ENCODE data around the gene SFT2D3. TPM values are rescaled to one million over a fixed set of nuclear protein-coding genes. Genes with fewer than 3 reads are reported as not detected.

The SFT2D3 gene
- total and polyA plus RNA-seq, 9 donors: 5.1 to 9.8 (median 6.9) TPM

DNA sequence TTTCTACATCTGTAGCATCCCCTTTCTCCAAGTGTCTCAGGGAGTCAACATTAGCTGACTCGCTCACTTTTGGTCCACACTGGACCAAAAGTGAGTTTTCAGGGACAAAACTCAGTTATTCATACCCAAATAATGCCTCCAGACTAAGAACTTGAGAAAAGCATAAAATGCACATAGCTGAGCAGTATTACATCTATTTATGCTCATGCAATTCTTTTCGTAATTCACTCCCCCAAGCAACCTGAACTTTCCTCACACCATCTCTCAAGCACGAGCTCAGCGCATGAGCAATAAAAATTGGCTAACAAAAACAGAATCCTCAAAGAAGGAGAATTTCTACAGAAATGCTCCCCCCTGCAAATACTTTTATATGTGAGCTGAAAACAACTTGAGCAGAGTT, 17.0 kb downstream of the SFT2D3 start:
- TF ChIP-seq POLR2A (IDR thresholded peaks at IDR 0.05): no peak
- TF ChIP-seq, protein P1, sequence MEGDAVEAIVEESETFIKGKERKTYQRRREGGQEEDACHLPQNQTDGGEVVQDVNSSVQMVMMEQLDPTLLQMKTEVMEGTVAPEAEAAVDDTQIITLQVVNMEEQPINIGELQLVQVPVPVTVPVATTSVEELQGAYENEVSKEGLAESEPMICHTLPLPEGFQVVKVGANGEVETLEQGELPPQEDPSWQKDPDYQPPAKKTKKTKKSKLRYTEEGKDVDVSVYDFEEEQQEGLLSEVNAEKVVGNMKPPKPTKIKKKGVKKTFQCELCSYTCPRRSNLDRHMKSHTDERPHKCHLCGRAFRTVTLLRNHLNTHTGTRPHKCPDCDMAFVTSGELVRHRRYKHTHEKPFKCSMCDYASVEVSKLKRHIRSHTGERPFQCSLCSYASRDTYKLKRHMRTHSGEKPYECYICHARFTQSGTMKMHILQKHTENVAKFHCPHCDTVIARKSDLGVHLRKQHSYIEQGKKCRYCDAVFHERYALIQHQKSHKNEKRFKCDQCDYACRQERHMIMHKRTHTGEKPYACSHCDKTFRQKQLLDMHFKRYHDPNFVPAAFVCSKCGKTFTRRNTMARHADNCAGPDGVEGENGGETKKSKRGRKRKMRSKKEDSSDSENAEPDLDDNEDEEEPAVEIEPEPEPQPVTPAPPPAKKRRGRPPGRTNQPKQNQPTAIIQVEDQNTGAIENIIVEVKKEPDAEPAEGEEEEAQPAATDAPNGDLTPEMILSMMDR (IDR thresholded peaks at IDR 0.05): no peak
- TF ChIP-seq EP300 (IDR thresholded peaks at IDR 0.05): no peak
- Histone ChIP-seq H3K4me1 (ENCODE audit: insufficient read depth) (no peaks in the 10 kb centered on the region), H3K9me3 (no peaks in the 10 kb centered on the region), H3K36me3 (no peaks in the 10 kb centered on the region), H3K27me3 (no peaks in the 10 kb centered on the region), H3K4me3 (no peak overlapping the region), H3K27ac (no peak overlapping the region)
- WGBS, 3 donors: 95 to 97% (median 96%) methylated on average over 4 of the region's 4 CpGs
- no peak for DNase-seq
- intact Hi-C loops (cut with DNase I): no loop called here

DNA sequence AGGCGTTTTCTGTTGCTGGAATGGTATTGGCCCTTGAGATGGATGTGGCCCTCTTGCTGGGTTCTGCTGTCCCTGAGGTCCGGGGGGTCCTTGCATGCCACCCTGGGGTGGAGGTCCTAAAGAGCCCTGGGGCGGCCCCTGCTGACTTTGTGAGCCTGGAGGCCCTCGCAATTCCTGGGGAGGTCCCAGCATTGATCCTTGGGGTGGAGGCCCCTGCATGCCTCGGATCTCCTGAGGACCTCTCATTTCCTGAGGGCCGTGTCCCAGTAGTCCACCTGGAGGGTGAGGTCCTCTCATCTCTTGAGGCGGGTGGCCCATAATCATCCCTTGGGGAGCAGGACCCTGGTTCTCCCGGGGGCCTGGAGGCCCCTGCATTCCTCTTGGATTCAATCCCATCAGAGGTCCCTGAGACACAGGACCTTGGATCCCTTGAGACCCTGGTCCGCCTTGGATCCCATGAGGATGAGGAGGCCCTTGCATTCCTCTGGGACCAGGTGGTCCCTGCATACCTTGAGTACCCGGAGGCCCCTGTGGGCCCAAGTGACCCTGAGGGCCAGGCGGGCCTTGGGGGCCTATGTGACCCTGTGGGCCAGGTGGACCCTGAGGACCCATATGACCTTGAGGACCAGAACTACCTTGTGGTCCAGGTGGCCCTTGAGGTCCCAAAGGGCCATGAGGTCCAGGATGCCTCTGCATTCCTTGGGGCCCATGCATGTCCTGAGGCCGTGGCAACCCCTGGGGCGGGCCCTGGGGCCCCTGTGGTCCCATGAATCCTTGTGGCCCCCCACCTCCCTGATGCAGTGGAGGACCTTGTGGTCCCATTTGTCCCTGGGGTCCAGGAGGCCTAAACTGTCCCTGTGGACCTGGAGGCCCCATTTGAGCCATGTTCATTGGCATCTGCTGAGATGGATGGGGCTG, 18.3 kb downstream of the SFT2D3 start:
- no peaks in the 10 kb centered on the region for H3K9me3 ChIP-seq
- WGBS, 3 donors: 96 to 100% (median 99%) methylated on average over 10 to 13 of the region's 13 CpGs
- no peaks in the 10 kb centered on the region for H3K4me1 ChIP-seq (ENCODE audit: insufficient read depth)
- no peak overlapping the region for H3K4me3 ChIP-seq
- H3K36me3 ChIP-seq: no peaks in the 10 kb centered on the region
- H3K27ac ChIP-seq: no peak overlapping the region
- H3K27me3 ChIP-seq: no peaks in the 10 kb centered on the region
- intact Hi-C loops (cut with DNase I): no loop called here
- TF ChIP-seq EP300 (IDR thresholded peaks at IDR 0.05) (no peak), POLR2A (IDR thresholded peaks at IDR 0.05) (no peak)
- TF ChIP-seq, protein P1 (IDR thresholded peaks at IDR 0.05): no peak
- DNase-seq: no peak

DNA sequence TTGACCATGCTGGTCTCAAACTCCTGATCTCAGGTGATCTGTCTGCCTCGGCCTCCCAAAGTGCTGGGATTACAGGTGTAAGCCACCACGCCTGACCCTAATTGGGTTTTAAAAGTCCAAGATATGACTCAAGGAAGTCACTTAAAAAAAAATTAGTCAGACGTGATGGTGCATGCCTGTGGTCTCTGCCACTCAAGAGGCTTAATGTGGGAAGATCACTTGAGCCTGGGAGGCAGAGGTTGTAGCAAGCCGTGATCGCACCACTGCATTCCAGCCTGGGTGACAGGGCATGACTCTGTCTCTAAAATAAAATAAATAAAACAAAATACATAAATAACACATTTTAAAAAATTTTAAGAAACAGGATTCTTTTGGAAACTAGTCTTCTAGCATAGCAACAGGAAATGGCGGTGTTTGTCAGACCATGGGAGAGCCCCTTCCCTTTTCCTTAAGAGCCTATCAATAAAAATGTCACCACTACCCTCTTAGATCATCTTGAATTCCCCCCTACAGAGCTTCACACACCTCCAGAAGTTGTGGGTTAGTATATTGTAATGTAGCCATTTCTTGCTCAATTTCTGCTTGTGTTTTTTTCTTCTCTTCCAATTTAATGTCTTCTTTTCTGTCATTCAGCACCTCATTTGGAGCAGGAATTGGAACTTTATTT, 20.1 kb downstream of the SFT2D3 start:
- H3K36me3 ChIP-seq: no peaks in the 10 kb centered on the region
- no peaks in the 10 kb centered on the region for H3K27me3 ChIP-seq
- 90 to 95% (median 94%) methylated on average over 6 of the region's 6 CpGs for WGBS, 3 donors
- intact Hi-C loops (cut with DNase I): no loop called here
- TF ChIP-seq EP300 (IDR thresholded peaks at IDR 0.05) (no peak), POLR2A (IDR thresholded peaks at IDR 0.05) (no peak)
- TF ChIP-seq, protein P1 (IDR thresholded peaks at IDR 0.05): no peak
- no peaks in the 10 kb centered on the region for H3K9me3 ChIP-seq
- no peak overlapping the region for H3K4me3 ChIP-seq
- no peak overlapping the region for H3K27ac ChIP-seq
- no peaks in the 10 kb centered on the region for H3K4me1 ChIP-seq (ENCODE audit: insufficient read depth)
- no peak for DNase-seq

DNA sequence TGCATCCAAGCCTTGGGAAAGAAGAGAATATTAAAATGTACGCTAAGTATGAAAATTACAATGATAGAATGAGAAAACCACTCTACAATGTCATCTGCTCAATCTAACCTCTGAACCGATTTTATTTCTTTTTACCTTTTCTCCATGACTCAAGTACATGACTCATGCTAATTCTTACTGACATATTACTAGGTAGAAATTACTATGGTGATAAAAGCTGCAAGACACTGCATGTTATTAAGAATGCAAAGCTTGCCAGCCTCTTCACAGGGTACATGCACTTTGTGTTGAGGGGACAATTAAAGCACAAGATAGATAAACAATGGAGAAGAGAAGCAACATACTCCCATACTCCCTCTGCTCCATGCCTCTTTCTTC, 20.7 kb downstream of the SFT2D3 start:
- H3K9me3 ChIP-seq: no peaks in the 10 kb centered on the region
- H3K4me3 ChIP-seq: no peak overlapping the region
- 97 to 99% (median 98%) methylated on average over 2 of the region's 2 CpGs for WGBS, 3 donors
- DNase-seq: no peak
- no peaks in the 10 kb centered on the region for H3K27me3 ChIP-seq
- intact Hi-C loops (cut with DNase I): no loop called here
- H3K4me1 ChIP-seq (ENCODE audit: insufficient read depth): no peaks in the 10 kb centered on the region
- no peak overlapping the region for H3K27ac ChIP-seq
- TF ChIP-seq POLR2A (IDR thresholded peaks at IDR 0.05): no peak
- TF ChIP-seq EP300 (IDR thresholded peaks at IDR 0.05): no peak
- TF ChIP-seq, protein P1 (IDR thresholded peaks at IDR 0.05): no peak
- H3K36me3 ChIP-seq: no peaks in the 10 kb centered on the region

Data from ovary (tissue), 9 donors.